H7 (cell line): ENCODE data around the gene CCDC194. TPM values are rescaled to one million over a fixed set of nuclear protein-coding genes. Genes with fewer than 3 reads are reported as not detected.

Source experiments
- DNase-seq: peaks from one replicate; pipeline ENCODE4 v3.0.0; 2012
- H3K27me3 ChIP-seq: 2 replicates; pipeline ENCODE4 v1.6.0; 2011; ENCODE audit warnings: mild to moderate bottlenecking, low read length; ENCODE audit not compliant: control insufficient read depth, insufficient read depth
- H3K36me3 ChIP-seq: replicated peaks from 2 replicates; pipeline ENCODE4 v1.5.1; 2011; ENCODE audit warnings: low read length; ENCODE audit not compliant: control insufficient read depth, insufficient read depth
- H3K4me3 ChIP-seq: 2 replicates; pipeline ENCODE4 v1.5.1; 2011; ENCODE audit warnings: low read depth, mild to moderate bottlenecking, control low read depth, low read length, moderate library complexity; ENCODE audit not compliant: insufficient read depth
- total RNA-seq: library from RNA; depleted of rRNA; stranded (reverse); fragments of >200 nt; shearing (Covaris generic); gene quantifications from 2 replicates; pipeline ENCODE4 v1.2.3, GENCODE V29; 2014; rRNA removed

CCDC194 gene
- total RNA-seq = 0.42 and 1.5 TPM in 2 replicates

- Histone ChIP-seq H3K27me3 (peaks cover 11% of the 10 kb centered on the region), H3K36me3 (peaks cover under 1% of the 10 kb centered on the region; the same call in 1 of the 2 replicates), H3K4me3 (no peak within 1 kb of the TSS)
- peak; percentile 69 for DNase-seq
These were observed at the start of gene CCDC194 for GRCh38 chr19:17393914-17394313. Gene CCDC194, minus strand, starts transcription at chr19:17394196. Its CDS starts 38 bp downstream, at chr19:17394158.

GRCh38 chr19:17441241-17442021, 47.4 kb upstream of the CCDC194 start:
- Histone ChIP-seq H3K36me3 (no peaks in the 10 kb centered on the region), H3K4me3 (no peak overlapping the region), H3K27me3 (peaks cover 5% of the 10 kb centered on the region; the same call in 1 of the 2 replicates)
- peak; percentile 81 for DNase-seq

GRCh38 chr19:17436874-17437267, 42.9 kb upstream of the CCDC194 start:
- Histone ChIP-seq H3K4me3 (no peak overlapping the region), H3K36me3 (no peaks in the 10 kb centered on the region), H3K27me3 (no peaks in the 10 kb centered on the region; the same call in 1 of the 2 replicates)
- no peak for DNase-seq

GRCh38 chr19:17436094-17436873, 42.3 kb upstream of the CCDC194 start:
- no peaks in the 10 kb centered on the region for H3K36me3 ChIP-seq
- no peak overlapping the region for H3K4me3 ChIP-seq
- H3K27me3 ChIP-seq = no peaks in the 10 kb centered on the region
- no peak for DNase-seq

- H3K36me3 ChIP-seq = no peaks in the 10 kb centered on the region
- no peak for DNase-seq
- no peaks in the 10 kb centered on the region for H3K27me3 ChIP-seq
- H3K4me3 ChIP-seq = no peak overlapping the region
These were observed 41.2 kb upstream of the CCDC194 start for GRCh38 chr19:17435218-17435617.

- H3K36me3 ChIP-seq = no peaks in the 10 kb centered on the region
- H3K27me3 ChIP-seq = no peaks in the 10 kb centered on the region
- H3K4me3 ChIP-seq = no peak overlapping the region
- DNase-seq = no peak
These were observed 37.4 kb upstream of the CCDC194 start for GRCh38 chr19:17431417-17431816.

DNA sequence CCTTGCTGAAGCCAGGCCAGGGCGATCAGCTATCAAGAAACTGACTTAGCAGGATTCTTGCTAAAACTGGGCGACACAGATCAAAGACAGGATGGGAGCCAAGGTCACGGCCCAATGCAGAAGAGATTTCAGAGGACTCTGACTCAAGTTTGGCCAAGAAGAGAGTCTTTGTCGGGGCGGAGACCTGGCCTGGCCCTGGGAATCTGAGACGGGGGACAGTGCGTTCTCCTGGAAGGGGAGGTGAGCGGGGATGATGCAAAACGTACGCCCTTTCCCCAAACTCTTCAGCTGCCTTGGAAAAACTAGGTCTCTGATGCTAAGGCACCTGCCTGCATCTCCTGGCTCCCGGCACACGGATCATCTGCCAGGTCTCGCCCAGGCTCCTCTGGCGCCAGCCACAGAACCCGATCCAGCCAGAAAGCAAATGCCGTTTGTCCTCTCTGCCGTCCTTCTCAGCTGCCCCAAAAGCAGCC, 35.7 kb upstream of the CCDC194 start:
- no peaks in the 10 kb centered on the region for H3K27me3 ChIP-seq
- no peak overlapping the region for H3K4me3 ChIP-seq
- H3K36me3 ChIP-seq = no peaks in the 10 kb centered on the region
- DNase-seq = peak; percentile 15

- Histone ChIP-seq H3K36me3 (no peaks in the 10 kb centered on the region), H3K4me3 (peak overlapping the region; percentile 36), H3K27me3 (no peaks in the 10 kb centered on the region; the same call in 1 of the 2 replicates)
- peak; percentile 98 for DNase-seq
These were observed 30.9 kb upstream of the CCDC194 start for GRCh38 chr19:17424743-17425365.

- Histone ChIP-seq H3K36me3 (no peaks in the 10 kb centered on the region), H3K4me3 (no peak overlapping the region), H3K27me3 (no peaks in the 10 kb centered on the region; the same call in 1 of the 2 replicates)
- peak; percentile 43 for DNase-seq
These were observed 29.6 kb upstream of the CCDC194 start for GRCh38 chr19:17423429-17424208.

GRCh38 chr19:17421942-17422341, 27.9 kb upstream of the CCDC194 start:
- Histone ChIP-seq H3K4me3 (no peak overlapping the region), H3K27me3 (no peaks in the 10 kb centered on the region; the same call in 1 of the 2 replicates), H3K36me3 (no peaks in the 10 kb centered on the region)
- no peak for DNase-seq

DNA sequence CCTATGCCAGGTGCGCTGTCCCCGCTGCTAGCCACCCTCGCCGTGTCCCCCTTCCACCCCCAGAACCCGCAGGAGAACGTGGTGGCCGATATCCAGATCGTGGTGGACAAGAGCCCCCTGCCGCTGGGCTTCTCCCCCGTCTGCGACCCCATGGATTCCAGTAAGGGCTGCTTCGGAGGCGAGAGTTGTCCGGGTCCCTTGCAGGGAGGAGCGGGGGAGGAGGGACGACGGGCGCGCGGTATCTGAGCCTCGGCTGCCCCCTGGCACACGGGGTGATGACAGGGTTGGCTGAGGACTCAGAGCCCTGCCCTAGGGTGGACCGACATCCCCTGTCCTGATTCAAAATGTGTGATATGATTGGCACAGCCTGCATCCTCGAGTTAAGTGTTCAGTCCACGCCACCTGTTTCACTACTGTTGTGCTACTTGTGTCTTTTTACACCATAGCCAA, 26.5 kb upstream of the CCDC194 start:
- Histone ChIP-seq H3K27me3 (peaks cover 3% of the 10 kb centered on the region), H3K36me3 (no peaks in the 10 kb centered on the region), H3K4me3 (peak overlapping the region; percentile 86)
- peak; percentile 88 for DNase-seq

GRCh38 chr19:17419621-17420474, 25.9 kb upstream of the CCDC194 start, which contains the start of gene MVB12A:
Gene MVB12A, plus strand, starts transcription at chr19:17420047. Its CDS starts 89 bp downstream, at chr19:17420136.
- DNase-seq = peak; percentile 99
- H3K36me3 ChIP-seq = no peaks in the 10 kb centered on the region
- H3K4me3 ChIP-seq = peak within 1 kb of the TSS; percentile 86
- peaks cover 3% of the 10 kb centered on the region for H3K27me3 ChIP-seq

DNA sequence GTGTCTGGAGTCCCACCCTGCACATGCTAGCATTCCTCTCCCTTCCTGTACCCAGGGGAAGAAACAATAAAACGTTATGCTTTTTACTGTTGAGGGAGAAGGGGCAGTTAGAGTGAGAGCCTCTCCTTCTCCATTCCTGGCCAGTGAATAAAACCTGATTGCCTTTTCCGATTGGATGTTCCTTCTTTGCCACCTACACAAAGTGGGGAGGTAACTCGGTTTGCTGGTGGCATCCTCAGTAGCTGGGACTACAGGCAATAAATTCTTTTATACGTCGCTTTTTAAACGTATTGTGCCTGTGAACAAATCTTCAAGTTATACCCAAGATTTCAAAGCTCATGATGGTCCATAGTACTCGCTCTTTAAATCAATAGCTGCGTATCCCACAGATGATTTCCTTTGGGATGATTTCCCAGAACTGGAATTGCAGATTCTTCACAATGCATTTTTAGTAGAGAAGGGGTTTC, 25.2 kb upstream of the CCDC194 start:
- no peak for DNase-seq
- Histone ChIP-seq H3K36me3 (no peaks in the 10 kb centered on the region), H3K4me3 (peak overlapping the region; percentile 32), H3K27me3 (peaks cover 3% of the 10 kb centered on the region)
